ENCODE results near the gene FBP1.

Gene FBP1

DNA sequence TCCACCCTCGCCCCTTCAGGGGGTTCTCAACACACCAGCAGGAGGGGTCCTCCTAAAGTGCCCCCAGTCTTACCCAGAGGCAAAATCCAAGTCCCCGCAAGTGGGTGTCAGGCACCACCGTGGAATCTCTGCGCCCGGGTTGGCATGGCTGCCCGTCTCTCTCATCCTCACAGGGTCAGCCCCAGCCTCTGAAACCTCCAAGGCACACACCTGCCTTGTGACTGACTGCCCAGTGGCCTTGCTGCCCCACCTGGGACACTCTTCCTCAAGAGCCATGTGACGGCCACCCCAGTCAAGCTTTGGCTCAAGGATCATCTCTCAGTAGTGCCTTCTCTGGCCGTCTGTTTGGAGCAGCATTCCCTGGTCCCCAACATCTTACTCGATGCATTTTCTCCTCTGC lies 50.6 kb downstream of the FBP1 start:
- Histone ChIP-seq H3K36me3 (ENCODE audit: insufficient read depth) (no peaks in the 10 kb centered on the region), H2AFZ (ENCODE audit: low read depth) (no peak overlapping the region), H3K27ac (no peak overlapping the region), H3K4me1 (ENCODE audit: low read depth, poor library complexity, severe bottlenecking) (peaks cover 15% of the 10 kb centered on the region), H3K9ac (no peak overlapping the region), H3K4me2 (no peak overlapping the region), H3K27me3 (ENCODE audit: insufficient read depth, low read depth) (no peaks in the 10 kb centered on the region), H4K20me1 (ENCODE audit: insufficient read depth) (no peaks in the 10 kb centered on the region), H3K4me3 (IDR thresholded peaks at IDR 0.05; ENCODE audit: insufficient read depth, low read depth, low read length) (no peak overlapping the region), H3K79me2 (ENCODE audit: insufficient read depth, low read depth) (no peaks in the 10 kb centered on the region)
- TF ChIP-seq, protein P1, sequence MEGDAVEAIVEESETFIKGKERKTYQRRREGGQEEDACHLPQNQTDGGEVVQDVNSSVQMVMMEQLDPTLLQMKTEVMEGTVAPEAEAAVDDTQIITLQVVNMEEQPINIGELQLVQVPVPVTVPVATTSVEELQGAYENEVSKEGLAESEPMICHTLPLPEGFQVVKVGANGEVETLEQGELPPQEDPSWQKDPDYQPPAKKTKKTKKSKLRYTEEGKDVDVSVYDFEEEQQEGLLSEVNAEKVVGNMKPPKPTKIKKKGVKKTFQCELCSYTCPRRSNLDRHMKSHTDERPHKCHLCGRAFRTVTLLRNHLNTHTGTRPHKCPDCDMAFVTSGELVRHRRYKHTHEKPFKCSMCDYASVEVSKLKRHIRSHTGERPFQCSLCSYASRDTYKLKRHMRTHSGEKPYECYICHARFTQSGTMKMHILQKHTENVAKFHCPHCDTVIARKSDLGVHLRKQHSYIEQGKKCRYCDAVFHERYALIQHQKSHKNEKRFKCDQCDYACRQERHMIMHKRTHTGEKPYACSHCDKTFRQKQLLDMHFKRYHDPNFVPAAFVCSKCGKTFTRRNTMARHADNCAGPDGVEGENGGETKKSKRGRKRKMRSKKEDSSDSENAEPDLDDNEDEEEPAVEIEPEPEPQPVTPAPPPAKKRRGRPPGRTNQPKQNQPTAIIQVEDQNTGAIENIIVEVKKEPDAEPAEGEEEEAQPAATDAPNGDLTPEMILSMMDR (conservative IDR thresholded peaks at IDR 0.05; ENCODE audit: low read depth, low read length): no peak

DNA sequence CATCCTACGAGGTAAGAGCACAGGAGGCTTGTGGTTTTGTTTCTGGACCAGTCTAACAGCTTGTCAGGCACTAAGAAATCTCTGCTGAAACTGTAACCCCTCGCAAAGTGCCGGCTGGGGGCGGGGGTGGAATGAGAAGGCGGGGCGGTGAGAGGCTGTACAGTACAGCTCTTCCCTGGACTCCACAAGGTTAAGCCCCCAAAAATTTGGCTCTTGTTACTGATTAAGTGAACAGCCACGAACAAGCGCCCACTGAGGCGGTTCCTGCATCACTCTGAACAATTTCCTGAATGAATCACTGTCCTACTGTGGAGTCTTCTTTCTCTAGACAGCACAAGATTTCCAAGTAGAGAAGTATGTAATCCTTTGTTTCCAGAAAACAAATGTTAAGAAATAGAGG lies 52.5 kb downstream of the FBP1 start:
- TF ChIP-seq, protein P1 (conservative IDR thresholded peaks at IDR 0.05; ENCODE audit: low read depth, low read length): no peak
- H3K4me2 ChIP-seq: peak overlapping the region; percentile 90
- H3K9ac ChIP-seq: peak overlapping the region; percentile 40

DNA sequence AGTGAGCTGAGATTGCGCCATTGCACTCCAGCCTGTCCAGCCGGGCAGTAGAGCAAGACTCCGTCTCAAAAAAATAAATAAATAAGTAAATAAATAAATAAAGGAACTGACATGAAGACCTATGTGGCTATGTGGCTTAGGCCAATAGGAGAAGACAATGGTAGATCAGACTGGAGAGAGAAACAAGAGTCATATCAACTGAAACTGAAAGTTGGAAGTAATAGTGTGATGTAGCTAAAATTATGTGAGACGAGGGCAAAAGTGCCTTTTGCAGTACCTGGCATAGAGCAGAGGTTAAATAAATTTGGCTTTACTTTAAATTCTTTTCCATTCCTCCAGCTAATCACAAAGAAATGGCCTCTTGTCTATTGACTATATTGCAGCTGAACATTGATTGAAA lies 53.0 kb downstream of the FBP1 start:
- Histone ChIP-seq H3K27ac (peak overlapping the region; percentile 69), H3K79me2 (ENCODE audit: insufficient read depth, low read depth) (no peaks in the 10 kb centered on the region), H3K4me2 (peak overlapping the region; percentile 90), H3K4me3 (IDR thresholded peaks at IDR 0.05; ENCODE audit: insufficient read depth, low read depth, low read length) (no peak overlapping the region), H3K4me1 (ENCODE audit: low read depth, poor library complexity, severe bottlenecking) (peaks cover 15% of the 10 kb centered on the region), H3K27me3 (ENCODE audit: insufficient read depth, low read depth) (no peaks in the 10 kb centered on the region), H3K36me3 (ENCODE audit: insufficient read depth) (no peaks in the 10 kb centered on the region), H2AFZ (ENCODE audit: low read depth) (peak overlapping the region; percentile 85), H3K9ac (peak overlapping the region; percentile 40), H4K20me1 (ENCODE audit: insufficient read depth) (no peaks in the 10 kb centered on the region)
- TF ChIP-seq, protein P1 (conservative IDR thresholded peaks at IDR 0.05; ENCODE audit: low read depth, low read length): no peak

More for the DNA sequence above, 52.5 kb downstream of the FBP1 start:
- H3K4me1 ChIP-seq (ENCODE audit: low read depth, poor library complexity, severe bottlenecking): peaks cover 15% of the 10 kb centered on the region
- no peaks in the 10 kb centered on the region for H3K79me2 ChIP-seq (ENCODE audit: insufficient read depth, low read depth)
- no peaks in the 10 kb centered on the region for H3K36me3 ChIP-seq (ENCODE audit: insufficient read depth)
- H3K27me3 ChIP-seq (ENCODE audit: insufficient read depth, low read depth): no peaks in the 10 kb centered on the region
- no peak overlapping the region for H3K4me3 ChIP-seq (IDR thresholded peaks at IDR 0.05; ENCODE audit: insufficient read depth, low read depth, low read length)
- no peaks in the 10 kb centered on the region for H4K20me1 ChIP-seq (ENCODE audit: insufficient read depth)
- H2AFZ ChIP-seq (ENCODE audit: low read depth): peak overlapping the region; percentile 85
- peak overlapping the region; percentile 69 for H3K27ac ChIP-seq

DNA sequence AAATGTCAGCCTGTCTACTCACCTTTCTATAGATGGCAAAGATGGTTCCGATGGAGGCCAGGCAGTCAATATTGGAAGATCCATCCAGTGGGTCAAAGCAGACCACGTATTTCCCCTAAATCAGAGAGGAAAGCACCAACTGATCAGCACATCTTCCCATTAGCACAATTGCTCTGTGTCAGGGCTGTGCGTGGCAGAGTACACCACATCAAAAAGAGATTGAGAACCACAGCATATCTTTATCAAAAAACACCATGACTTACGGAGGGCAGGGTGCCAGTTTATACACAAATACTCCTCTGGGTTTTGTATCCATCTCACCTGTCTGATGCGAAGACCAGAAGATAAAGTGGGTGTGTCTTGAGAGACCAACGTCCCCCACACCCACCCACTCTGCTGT lies 54.8 kb downstream of the FBP1 start:
- Histone ChIP-seq H3K4me2 (no peak overlapping the region), H3K36me3 (ENCODE audit: insufficient read depth) (no peaks in the 10 kb centered on the region), H3K4me3 (IDR thresholded peaks at IDR 0.05; ENCODE audit: insufficient read depth, low read depth, low read length) (no peak overlapping the region), H2AFZ (ENCODE audit: low read depth) (no peak overlapping the region), H3K9ac (no peak overlapping the region), H4K20me1 (ENCODE audit: insufficient read depth) (no peaks in the 10 kb centered on the region), H3K79me2 (ENCODE audit: insufficient read depth, low read depth) (no peaks in the 10 kb centered on the region), H3K4me1 (ENCODE audit: low read depth, poor library complexity, severe bottlenecking) (peaks cover 15% of the 10 kb centered on the region), H3K27me3 (ENCODE audit: insufficient read depth, low read depth) (no peaks in the 10 kb centered on the region), H3K27ac (no peak overlapping the region)
- TF ChIP-seq, protein P1 (conservative IDR thresholded peaks at IDR 0.05; ENCODE audit: low read depth, low read length): no peak
